ENCODE results near the gene SAMD8. TPM values are rescaled to one million over a fixed set of nuclear protein-coding genes. Genes with fewer than 3 reads are reported as not detected.

Gene SAMD8
- total RNA-seq, 4 donors from 2014 or later = 19.0 to 28.0 (median 27.5) TPM

DNA sequence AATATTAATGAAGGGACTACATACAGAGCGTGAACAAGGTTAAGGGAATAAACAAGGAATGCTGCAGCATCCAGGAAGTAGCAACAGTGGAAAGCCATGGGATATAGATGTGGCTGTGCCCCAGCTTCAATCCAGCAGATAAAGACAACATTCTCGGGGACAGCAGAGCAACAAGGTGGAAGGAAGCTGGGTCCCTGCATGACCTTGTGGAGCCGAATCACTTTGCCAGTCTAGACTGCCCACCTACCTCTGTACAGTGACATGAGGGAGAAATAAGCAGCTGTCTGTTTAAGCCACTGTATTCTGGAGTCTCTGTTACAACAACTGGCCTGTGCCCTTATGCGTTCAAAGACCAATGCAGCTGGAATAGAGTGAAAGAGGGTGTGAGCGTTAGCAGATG lies 30.1 kb upstream of the SAMD8 start:
- Histone ChIP-seq H3K27me3 (no peaks in the 10 kb centered on the region), H3K27ac (replicated peaks in 1 of 4) (no peak overlapping the region), H3K9me3 (peaks cover 0 to 12% (median 3%) of the 10 kb centered on the region in 4 donors), H3K4me3 (no peak overlapping the region), H3K4me1 (no peaks in the 10 kb centered on the region), H3K36me3 (no peaks in the 10 kb centered on the region)
- DNase-seq (ENCODE audit: extremely low spot score) = no peak
- TF ChIP-seq, protein P1, sequence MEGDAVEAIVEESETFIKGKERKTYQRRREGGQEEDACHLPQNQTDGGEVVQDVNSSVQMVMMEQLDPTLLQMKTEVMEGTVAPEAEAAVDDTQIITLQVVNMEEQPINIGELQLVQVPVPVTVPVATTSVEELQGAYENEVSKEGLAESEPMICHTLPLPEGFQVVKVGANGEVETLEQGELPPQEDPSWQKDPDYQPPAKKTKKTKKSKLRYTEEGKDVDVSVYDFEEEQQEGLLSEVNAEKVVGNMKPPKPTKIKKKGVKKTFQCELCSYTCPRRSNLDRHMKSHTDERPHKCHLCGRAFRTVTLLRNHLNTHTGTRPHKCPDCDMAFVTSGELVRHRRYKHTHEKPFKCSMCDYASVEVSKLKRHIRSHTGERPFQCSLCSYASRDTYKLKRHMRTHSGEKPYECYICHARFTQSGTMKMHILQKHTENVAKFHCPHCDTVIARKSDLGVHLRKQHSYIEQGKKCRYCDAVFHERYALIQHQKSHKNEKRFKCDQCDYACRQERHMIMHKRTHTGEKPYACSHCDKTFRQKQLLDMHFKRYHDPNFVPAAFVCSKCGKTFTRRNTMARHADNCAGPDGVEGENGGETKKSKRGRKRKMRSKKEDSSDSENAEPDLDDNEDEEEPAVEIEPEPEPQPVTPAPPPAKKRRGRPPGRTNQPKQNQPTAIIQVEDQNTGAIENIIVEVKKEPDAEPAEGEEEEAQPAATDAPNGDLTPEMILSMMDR (IDR thresholded peaks at IDR 0.05) = no peak
- TF ChIP-seq EP300 (IDR thresholded peaks at IDR 0.05) (no peak), POLR2A (IDR thresholded peaks at IDR 0.05; ENCODE audit: low read depth) (no peak), POLR2AphosphoS5 (IDR thresholded peaks at IDR 0.05) (no peak)
- intact Hi-C loops (cut with DNase I) = no loop called here
- WGBS = 99% methylated on average over 5 of the region's 5 CpGs

DNA sequence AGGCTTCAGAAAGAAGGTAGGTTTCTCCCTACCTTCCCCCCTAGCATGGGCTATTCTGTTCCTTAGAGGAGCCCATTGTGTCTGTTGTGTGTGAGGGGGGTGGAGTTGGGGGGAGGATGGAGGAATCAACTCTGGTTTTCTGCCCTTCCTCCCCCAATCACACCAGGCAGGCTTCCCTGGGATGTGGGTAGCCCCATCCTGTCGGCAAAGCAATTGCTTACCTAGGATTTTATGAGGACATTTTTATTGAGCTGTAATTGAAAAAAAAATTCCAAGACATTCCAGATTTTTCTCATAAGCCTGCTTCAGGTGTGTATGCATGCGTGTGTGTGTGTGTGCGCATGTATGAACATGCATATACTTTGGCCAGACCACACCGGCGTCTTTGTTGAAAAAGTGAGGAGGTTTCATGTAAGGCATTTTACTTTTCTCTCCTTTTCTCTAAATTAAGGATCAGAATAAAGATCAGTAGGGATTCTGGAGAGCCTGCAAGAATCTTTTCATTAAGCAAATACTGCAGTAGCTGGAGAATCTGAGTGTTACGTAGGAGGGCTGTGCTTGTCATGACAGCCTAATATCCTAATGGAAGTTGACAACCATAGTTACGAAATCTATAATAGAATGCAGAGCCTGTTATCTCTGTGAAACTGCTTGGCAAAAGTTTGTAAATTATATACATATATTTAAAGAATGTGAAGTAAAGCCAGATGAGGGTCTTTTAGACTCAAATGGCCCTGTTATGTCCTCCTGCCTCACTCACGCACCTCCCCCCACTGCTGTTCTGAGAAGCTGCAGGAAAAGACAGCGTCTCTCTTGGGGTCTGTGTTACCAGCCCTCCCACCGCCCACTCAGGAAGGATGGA lies 27.3 kb upstream of the SAMD8 start:
- Histone ChIP-seq H3K9me3 (peaks cover 0 to 12% (median 3%) of the 10 kb centered on the region in 4 donors), H3K4me1 (no peaks in the 10 kb centered on the region)
- WGBS = 80% methylated on average over 10 of the region's 10 CpGs

DNA sequence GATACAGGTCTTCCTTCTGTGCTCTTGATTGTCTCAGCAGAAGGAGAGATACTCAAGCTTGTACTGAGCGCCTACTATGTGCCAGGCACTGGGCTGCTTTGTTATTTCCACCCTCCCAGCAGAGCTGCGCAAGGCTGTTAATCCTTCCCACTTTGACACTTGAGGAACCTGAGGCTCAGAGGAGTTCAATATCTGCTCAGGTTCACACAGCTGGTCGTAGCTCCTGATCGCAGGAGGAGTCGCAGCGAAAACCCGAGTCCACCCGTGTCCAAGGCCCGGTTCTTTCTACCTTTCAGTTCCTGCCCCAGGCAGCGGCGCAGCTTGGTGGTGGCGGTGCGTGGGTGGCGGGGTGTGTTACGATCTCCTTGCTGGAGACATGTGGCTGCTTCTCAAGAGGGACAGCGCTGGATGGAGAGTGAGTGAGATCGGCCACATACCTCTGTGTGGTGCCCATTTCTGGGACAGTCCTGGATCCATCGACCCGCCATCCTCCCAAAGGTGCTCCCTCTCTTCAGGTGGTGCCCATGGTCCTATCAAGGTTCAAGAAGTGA lies 26.5 kb upstream of the SAMD8 start:
- intact Hi-C loops (cut with DNase I) = no loop called here
- WGBS = 97% methylated on average over 19 of the region's 19 CpGs

More for the DNA sequence above, 27.3 kb upstream of the SAMD8 start:
- H3K27ac ChIP-seq (replicated peaks in 1 of 4) = no peak overlapping the region
- no peaks in the 10 kb centered on the region for H3K36me3 ChIP-seq
- intact Hi-C loops (cut with DNase I) = no loop called here
- no peak for DNase-seq (ENCODE audit: extremely low spot score)
- no peak overlapping the region for H3K4me3 ChIP-seq
- TF ChIP-seq POLR2A (IDR thresholded peaks at IDR 0.05; ENCODE audit: low read depth) (no peak), POLR2AphosphoS5 (IDR thresholded peaks at IDR 0.05) (no peak), EP300 (IDR thresholded peaks at IDR 0.05) (no peak)
- TF ChIP-seq, protein P1 (IDR thresholded peaks at IDR 0.05) = no peak
- H3K27me3 ChIP-seq = no peaks in the 10 kb centered on the region

DNA sequence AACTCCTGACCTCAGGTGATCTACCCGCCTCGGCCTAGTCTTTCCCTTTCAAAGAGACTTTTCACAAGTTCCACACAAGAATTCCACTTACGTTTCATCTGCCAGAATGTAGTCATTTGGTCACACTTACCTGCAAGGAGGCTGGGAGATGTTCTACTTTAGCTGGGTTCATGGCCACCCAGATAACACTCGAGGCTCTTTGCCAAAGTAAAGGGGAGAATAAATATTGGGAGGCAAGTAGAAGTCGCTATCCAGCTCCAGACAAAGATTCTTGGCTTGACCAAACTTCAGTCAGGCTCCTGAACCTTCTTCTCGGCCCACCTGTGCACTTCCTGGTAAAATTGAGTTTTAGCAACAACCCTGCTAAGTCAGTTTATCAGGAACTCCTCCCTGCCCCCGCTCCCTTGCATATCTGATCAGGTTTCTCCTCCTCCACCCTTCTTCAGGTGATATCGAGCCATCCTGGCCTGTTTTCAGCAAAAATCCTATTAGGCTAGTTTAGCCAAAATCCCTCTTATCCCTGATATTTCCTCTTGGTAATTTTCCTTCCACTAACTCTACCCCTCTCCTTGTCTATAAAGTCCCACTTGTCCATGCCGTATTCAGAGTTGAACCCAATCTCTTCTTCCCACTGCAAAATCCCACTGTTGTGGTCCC lies 25.1 kb upstream of the SAMD8 start:
- DNase-seq (ENCODE audit: extremely low spot score) = no peak
- no peak overlapping the region for H3K27ac ChIP-seq (replicated peaks in 1 of 4)
- no peak for TF ChIP-seq POLR2A (IDR thresholded peaks at IDR 0.05; ENCODE audit: low read depth)
- TF ChIP-seq POLR2AphosphoS5 (IDR thresholded peaks at IDR 0.05) = no peak
- TF ChIP-seq, protein P1 (IDR thresholded peaks at IDR 0.05) = no peak
- no peak for TF ChIP-seq EP300 (IDR thresholded peaks at IDR 0.05)
- no peaks in the 10 kb centered on the region for H3K4me1 ChIP-seq
- WGBS = 96% methylated on average over 9 of the region's 9 CpGs
- H3K27me3 ChIP-seq = no peaks in the 10 kb centered on the region
- H3K9me3 ChIP-seq = peaks cover 0 to 8% (median 1%) of the 10 kb centered on the region in 4 donors
- intact Hi-C loops (cut with DNase I) = no loop called here
- no peak overlapping the region for H3K4me3 ChIP-seq
- no peaks in the 10 kb centered on the region for H3K36me3 ChIP-seq

More for the DNA sequence above, 26.5 kb upstream of the SAMD8 start:
- Histone ChIP-seq H3K4me3 (no peak overlapping the region), H3K27me3 (no peaks in the 10 kb centered on the region), H3K27ac (replicated peaks in 1 of 4) (no peak overlapping the region), H3K9me3 (peaks cover 0 to 12% (median 3%) of the 10 kb centered on the region in 4 donors), H3K36me3 (no peaks in the 10 kb centered on the region), H3K4me1 (no peaks in the 10 kb centered on the region)
- TF ChIP-seq POLR2A (IDR thresholded peaks at IDR 0.05; ENCODE audit: low read depth) (no peak), POLR2AphosphoS5 (IDR thresholded peaks at IDR 0.05) (no peak), EP300 (IDR thresholded peaks at IDR 0.05) (no peak)
- TF ChIP-seq, protein P1 (IDR thresholded peaks at IDR 0.05) = no peak
- DNase-seq (ENCODE audit: extremely low spot score) = no peak

Data from esophagus muscularis mucosa (tissue), 4 donors.